Measurements from ENCODE around the gene FOXO3B. TPM values are rescaled to one million over a fixed set of nuclear protein-coding genes. Genes with fewer than 3 reads are reported as not detected.
"Not testable (repeated sequence)": the region's sequence is repeated elsewhere in the genome, so short reads cannot be mapped to it uniquely, and the experiment has no call there.

The FOXO3B gene
- total RNA-seq, 1 experiment from 2014 or later, result 4.9 TPM

DNA sequence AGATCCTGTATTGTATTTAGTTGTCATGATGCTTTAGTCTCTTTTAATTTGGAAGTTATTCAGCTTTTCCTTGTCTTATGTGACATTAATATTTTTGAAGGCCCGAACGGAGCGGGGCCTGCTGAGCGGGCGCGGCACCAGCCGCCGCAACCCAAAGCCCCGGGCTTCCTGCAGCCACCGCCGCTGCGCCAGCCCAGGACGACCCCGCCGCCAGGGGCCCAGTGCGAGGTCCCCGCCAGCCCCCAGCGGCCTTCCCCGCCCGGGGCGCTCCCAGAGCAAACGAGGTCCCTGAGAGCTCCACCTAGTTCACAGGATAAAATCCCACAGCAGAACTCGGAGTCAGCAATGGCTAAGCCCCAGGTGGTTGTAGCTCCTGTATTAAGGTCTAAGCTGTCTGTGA is 32.0 kb downstream of the FOXO3B start:
- not testable (repeated sequence) for DNase-seq (ENCODE audit: low read depth)

DNA sequence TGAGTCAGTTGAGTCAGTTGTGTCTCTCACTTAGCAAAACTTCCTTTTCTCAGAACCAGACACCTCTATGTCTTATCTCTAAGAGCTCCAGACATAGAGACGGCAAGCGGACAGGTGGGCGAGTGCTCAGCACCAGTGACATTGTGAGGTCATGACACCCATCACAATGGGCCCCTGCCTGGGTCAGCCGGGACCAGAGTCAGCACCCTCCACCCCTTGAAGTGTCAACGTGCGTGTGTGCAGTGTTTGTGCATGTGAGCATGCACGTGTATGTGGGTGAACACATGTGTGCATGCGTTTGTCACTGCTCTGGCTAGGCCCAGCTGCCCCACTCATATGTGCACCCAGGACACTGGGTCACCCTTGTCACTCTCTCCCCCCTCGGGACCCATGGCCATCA is 37.8 kb downstream of the FOXO3B start, which contains the start of gene TBC1D28:
TBC1D28 (minus strand) TSS at position 101 of the 400 bp plus-strand sequence. CDS start 3,039 bp downstream, outside the sequence.
- DNase-seq (ENCODE audit: low read depth), result not testable (repeated sequence)

DNA sequence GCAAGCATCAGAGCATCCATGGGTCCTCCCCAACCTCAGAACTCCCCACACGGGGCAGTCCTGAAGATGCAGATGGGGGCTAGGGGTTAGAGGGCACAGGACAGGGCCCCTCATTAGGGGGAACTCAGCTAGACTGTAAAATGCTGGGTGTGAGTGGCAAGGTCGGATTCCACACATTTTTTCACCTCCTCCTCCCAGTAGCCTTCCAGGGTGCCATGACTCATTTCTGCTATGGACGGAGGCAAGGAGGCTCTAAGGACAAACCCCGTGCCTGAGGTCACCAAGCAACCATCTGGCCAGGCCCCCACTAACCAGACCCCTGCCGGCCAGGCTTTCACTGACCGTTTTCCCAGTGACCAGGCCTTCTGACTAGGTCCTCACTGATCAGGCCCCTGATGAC is 39.0 kb downstream of the FOXO3B start:
- DNase-seq (ENCODE audit: low read depth), result not testable (repeated sequence)

DNA sequence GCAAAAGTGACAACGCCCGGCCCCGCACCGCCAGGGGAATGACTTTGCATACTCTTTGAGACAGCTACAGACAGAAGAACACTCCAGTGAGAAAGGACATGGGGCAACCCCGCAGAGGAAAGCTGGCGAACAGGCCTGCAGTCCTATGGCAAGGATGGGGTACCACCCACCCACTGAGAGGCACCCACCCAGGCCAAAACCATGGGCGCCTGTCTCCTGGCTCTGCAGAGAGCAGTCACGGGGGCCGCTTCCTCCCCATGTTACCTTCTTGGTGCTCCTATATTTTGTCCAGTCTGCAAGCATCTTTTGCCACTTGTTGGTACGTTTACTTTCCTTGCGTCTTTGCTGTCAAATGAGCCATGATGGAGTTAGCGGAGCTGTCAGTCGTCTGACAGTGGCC is 43.8 kb downstream of the FOXO3B start:
- DNase-seq (ENCODE audit: low read depth), result not testable (repeated sequence)

DNA sequence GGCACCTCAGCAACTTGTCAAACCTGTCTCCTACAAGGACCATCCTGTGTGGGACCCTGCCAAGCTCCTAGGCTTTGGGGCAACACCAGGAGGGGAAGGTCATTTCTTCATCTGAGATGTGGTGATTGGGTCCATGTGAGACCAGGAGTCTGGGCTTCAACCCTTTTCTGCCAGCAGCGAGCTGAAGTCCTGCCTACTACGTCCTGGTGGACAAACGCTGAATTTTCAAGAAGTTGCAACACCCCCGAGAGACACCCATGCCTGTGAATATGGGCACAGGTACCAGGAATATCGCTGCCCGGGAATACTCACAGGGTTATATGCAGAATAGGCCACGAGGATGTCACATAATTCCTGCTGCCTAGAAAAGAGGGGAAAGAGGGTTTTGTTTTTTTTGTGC is 45.9 kb downstream of the FOXO3B start:
- DNase-seq (ENCODE audit: low read depth), result not testable (repeated sequence)

DNA sequence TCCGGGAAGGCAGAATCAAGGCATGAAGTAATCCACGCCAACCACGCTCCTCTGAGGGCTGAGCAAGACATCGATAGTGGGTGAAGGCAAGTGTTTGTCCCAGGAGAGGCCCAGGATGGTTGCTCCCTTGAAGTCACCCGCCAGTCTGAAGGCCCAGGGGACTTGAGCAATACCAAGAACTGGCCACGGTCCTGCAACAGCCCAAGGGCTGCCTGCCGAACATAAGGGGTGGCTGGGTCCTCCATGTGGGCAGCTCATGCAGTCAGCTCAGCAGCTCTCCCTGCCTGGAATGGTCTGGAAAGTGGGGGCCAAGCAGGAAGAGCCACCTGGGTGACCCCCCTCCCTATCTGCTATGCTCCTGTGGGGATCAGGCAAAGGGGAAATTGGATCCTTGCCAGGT is 46.3 kb downstream of the FOXO3B start:
- DNase-seq (ENCODE audit: low read depth), result not testable (repeated sequence)

DNA sequence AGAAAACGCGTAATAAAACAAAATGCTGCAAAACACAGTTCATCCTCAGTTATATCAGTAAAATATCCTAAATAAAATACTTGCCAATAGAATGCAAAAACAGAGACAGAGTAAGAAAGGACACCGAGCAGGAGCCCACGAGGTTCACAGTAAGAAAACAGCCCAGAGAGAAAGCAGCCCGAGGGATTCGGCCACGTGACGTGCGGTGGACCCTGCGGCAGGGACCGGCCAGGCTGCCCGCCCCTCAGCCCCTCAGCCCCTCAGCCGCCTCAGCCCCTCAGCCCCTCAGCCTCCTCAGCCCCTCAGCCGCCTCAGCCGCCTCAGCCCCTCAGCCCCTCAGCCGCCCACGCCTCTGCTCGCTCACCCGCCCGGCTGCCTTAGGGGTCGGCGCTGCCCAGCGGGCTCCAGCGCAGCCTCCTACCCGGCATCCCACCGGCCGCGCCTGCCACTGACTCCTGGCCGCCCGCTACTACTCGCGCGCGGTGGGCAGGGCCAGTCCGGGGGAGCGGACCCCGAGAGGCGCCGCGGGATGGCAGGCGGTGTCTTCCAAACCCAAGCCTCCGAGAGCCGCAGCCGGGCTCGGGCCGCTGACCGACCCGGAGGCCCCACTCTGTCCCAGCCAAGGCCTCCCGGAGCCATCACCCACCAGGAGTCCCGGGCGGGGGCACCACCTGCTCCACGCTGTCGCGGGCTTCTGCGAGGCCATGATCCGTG is 47.4 kb downstream of the FOXO3B start:
- peak; percentile 20 for DNase-seq (ENCODE audit: low read depth)

Other genes with a start within 250 kb of the FOXO3B start
- not detected in 2 replicates for gene LGALS9C, start 205.5 kb downstream of the FOXO3B start, total RNA-seq (2014; rRNA removed; shearing (Covaris generic))
- gene TBC1D28, start 37.9 kb downstream of the FOXO3B start, total RNA-seq (2014; rRNA removed; shearing (Covaris generic)), result not detected in 2 replicates
- gene FBXW10, start 61.7 kb upstream of the FOXO3B start, total RNA-seq (2014; rRNA removed; shearing (Covaris generic)), result 0.06 TPM in 1 of 2 replicates, not detected in the other
- 112 and 125 TPM in 2 replicates for gene TVP23B, start 98.9 kb upstream of the FOXO3B start, total RNA-seq (2014; rRNA removed; shearing (Covaris generic))
- gene PRPSAP2, start 175.8 kb upstream of the FOXO3B start, total RNA-seq (2014; rRNA removed; shearing (Covaris generic)), result 63.8 and 72.5 TPM in 2 replicates